Esophagus squamous epithelium (tissue), 5 donors: ENCODE results near the gene SFMBT1. TPM values are rescaled to one million over a fixed set of nuclear protein-coding genes. Genes with fewer than 3 reads are reported as not detected.
"Not testable (repeated sequence)": the region's sequence is repeated elsewhere in the genome, so short reads cannot be mapped to it uniquely, and the experiment has no call there.

Source experiments
- DNase-seq: peaks from one replicate; lab custom pipeline; 2025; lab: John Stamatoyannopoulos, UW
- H3K27ac ChIP-seq, 4 donors: fragments of 200-600 bp; sonication (generic); one replicate each; pipeline ENCODE4 v1.5.1; 2016 to 2019; ENCODE audit warnings: mild to moderate bottlenecking in 1 of 4
- H3K27me3 ChIP-seq, 4 donors: fragments of 200-600 bp; sonication (generic); 1 replicate in 3 of 4; 2 replicates in 1 of 4; pipeline versions ENCODE4 v1.5.1 to v1.6.0; 2017 to 2021; ENCODE audit warnings: antibody characterized with exemption in 1 of 4
- H3K36me3 ChIP-seq, 3 donors: fragments of 200-600 bp; sonication (generic); one replicate each; pipeline ENCODE4 v1.5.1; 2016 to 2019
- H3K4me1 ChIP-seq, 3 donors: fragments of 200-600 bp; sonication (generic); one replicate each; pipeline ENCODE4 v1.5.1; 2017 to 2019
- H3K4me3 ChIP-seq, 4 donors: fragments of 200-600 bp; sonication (generic); 1 replicate in 3 of 4; 2 replicates in 1 of 4; pipeline ENCODE4 v1.5.1; 2016 to 2019; ENCODE audit warnings: mild to moderate bottlenecking in 2 of 4, moderate library complexity in 1 of 4
- H3K9me3 ChIP-seq, 3 donors: fragments of 200-600 bp; sonication (generic); one replicate each; pipeline ENCODE4 v1.5.1; 2016 to 2019
- CTCF ChIP-seq, 6 experiments: fragments of 450-650 bp in 4 of 6; fragments of 200-600 bp in 2 of 6; sonication (generic) in 2 of 6; IDR thresholded peaks; one replicate each; pipeline ENCODE4 v1.5.1; 2016 to 2019; ENCODE audit warnings: antibody characterized with exemption in 6 of 6, mild to moderate bottlenecking in 4 of 6, moderate library complexity in 4 of 6
- POLR2A ChIP-seq, 4 donors: fragments of 450-650 bp; IDR thresholded peaks; one replicate each; pipeline ENCODE4 v1.6.1; 2017; ENCODE audit warnings: antibody characterized with exemption in 4 of 4, mild to moderate bottlenecking in 4 of 4, moderate library complexity in 3 of 4
- WGBS, 2 donors: methylation state at CpG; one replicate each; pipeline ENCODE4 v1.1.5; 2018; 5-methylcytosine and 5-hydroxymethylcytosine counted together
- intact Hi-C: fragments of 100-400 bp; cut with DNase I; formaldehyde crosslinking; loops from one replicate; pipeline ENCODE4 v1.15.0; 2022
- total RNA-seq, 4 donors: library from RNA; depleted of rRNA; stranded (reverse); fragments of >200 nt; gene quantifications; one replicate each; pipeline ENCODE4 v1.1.0, GENCODE V29; 2016
- donor health status: DM: yes; HTN: yes; CAD: no.

SFMBT1 gene
- total RNA-seq, 4 donors from 2014 or later, result 6.6 to 26.7 (median 9.4) TPM

GRCh38 chr3:53038679-53039375 lies 7.0 kb downstream of the SFMBT1 start:
- no peak for DNase-seq
- 61 to 75% methylated on average over 5 of the region's 5 CpGs for WGBS, 2 donors
- no peak for TF ChIP-seq POLR2A (IDR thresholded peaks at IDR 0.05)
- no peak for TF ChIP-seq CTCF (IDR thresholded peaks at IDR 0.05)
- no peaks in the 10 kb centered on the region for H3K36me3 ChIP-seq
- intact Hi-C loops, result no loop called here
- H3K27me3 ChIP-seq, result no peaks in the 10 kb centered on the region
- no peak overlapping the region for H3K27ac ChIP-seq
- H3K9me3 ChIP-seq, result no peaks in the 10 kb centered on the region
- H3K4me1 ChIP-seq, result peaks cover 0 to 20% (median 0%) of the 10 kb centered on the region in 3 donors
- H3K4me3 ChIP-seq, result no peak overlapping the region

GRCh38 chr3:53035825-53036619 lies 9.9 kb downstream of the SFMBT1 start:
- Histone ChIP-seq H3K9me3 (no peaks in the 10 kb centered on the region), H3K27me3 (no peaks in the 10 kb centered on the region), H3K27ac (peak overlapping the region in 1 of 4 donors; percentile 66), H3K4me3 (no peak overlapping the region), H3K4me1 (peaks cover 0 to 11% (median 0%) of the 10 kb centered on the region in 3 donors), H3K36me3 (no peaks in the 10 kb centered on the region)
- DNase-seq, result no peak
- WGBS, 2 donors, result 61 to 69% methylated on average over 10 of the region's 11 CpGs
- no peak for TF ChIP-seq CTCF (IDR thresholded peaks at IDR 0.05)
- no peak for TF ChIP-seq POLR2A (IDR thresholded peaks at IDR 0.05)
- intact Hi-C loops, result no loop called here

GRCh38 chr3:53035018-53035417 lies 10.9 kb downstream of the SFMBT1 start:
- WGBS, 2 donors, result 69 to 78% methylated on average over 5 of the region's 5 CpGs
- peak overlapping the region in 1 of 4 donors; percentile 66 for H3K27ac ChIP-seq
- peaks cover 0 to 14% (median 0%) of the 10 kb centered on the region in 3 donors for H3K4me1 ChIP-seq

GRCh38 chr3:53034411-53034810 lies 11.5 kb downstream of the SFMBT1 start:
- intact Hi-C loops, DNase-seq, H3K36me3 ChIP-seq, H3K9me3 ChIP-seq, H3K27me3 ChIP-seq, H3K4me3 ChIP-seq: not testable (repeated sequence)
- 91 to 94% methylated on average over 10 of the region's 10 CpGs for WGBS, 2 donors
- Histone ChIP-seq H3K4me1 (peaks cover 0 to 14% (median 0%) of the 10 kb centered on the region in 3 donors), H3K27ac (peak overlapping the region in 1 of 4 donors; percentile 66)

More at GRCh38 chr3:53035018-53035417, 10.9 kb downstream of the SFMBT1 start:
- H3K36me3 ChIP-seq, H3K9me3 ChIP-seq, intact Hi-C loops, DNase-seq, H3K4me3 ChIP-seq, H3K27me3 ChIP-seq: not testable (repeated sequence)

GRCh38 chr3:53032609-53033008 lies 13.3 kb downstream of the SFMBT1 start:
- TF ChIP-seq CTCF (IDR thresholded peaks at IDR 0.05), result no peak
- no peak for TF ChIP-seq POLR2A (IDR thresholded peaks at IDR 0.05)
- Histone ChIP-seq H3K4me1 (peaks cover 0 to 14% (median 0%) of the 10 kb centered on the region in 3 donors), H3K27ac (no peak overlapping the region), H3K9me3 (no peaks in the 10 kb centered on the region), H3K27me3 (no peaks in the 10 kb centered on the region), H3K36me3 (no peaks in the 10 kb centered on the region), H3K4me3 (no peak overlapping the region)
- intact Hi-C loops, result no loop called here
- DNase-seq, result no peak
